CD4-positive, alpha-beta T cell treated with Interleukin-6 at 100 ng/mL for 8 hours (primary cell): Measurements from ENCODE around the gene ABCA13.
"Not testable (repeated sequence)": the region's sequence is repeated elsewhere in the genome, so short reads cannot be mapped to it uniquely, and the experiment has no call there.

Experiments used
- DNase-seq: peaks from one replicate; pipeline ENCODE4 v3.0.0-alpha.2; 2020; ENCODE audit warnings: mixed read lengths, low spot score

The ABCA13 gene

GRCh38 chr7:48176356-48176893 lies 5.2 kb downstream of the ABCA13 start:
- no peak for DNase-seq

- no peak for DNase-seq
These were observed 6.0 kb downstream of the ABCA13 start for GRCh38 chr7:48177271-48177670.

DNA sequence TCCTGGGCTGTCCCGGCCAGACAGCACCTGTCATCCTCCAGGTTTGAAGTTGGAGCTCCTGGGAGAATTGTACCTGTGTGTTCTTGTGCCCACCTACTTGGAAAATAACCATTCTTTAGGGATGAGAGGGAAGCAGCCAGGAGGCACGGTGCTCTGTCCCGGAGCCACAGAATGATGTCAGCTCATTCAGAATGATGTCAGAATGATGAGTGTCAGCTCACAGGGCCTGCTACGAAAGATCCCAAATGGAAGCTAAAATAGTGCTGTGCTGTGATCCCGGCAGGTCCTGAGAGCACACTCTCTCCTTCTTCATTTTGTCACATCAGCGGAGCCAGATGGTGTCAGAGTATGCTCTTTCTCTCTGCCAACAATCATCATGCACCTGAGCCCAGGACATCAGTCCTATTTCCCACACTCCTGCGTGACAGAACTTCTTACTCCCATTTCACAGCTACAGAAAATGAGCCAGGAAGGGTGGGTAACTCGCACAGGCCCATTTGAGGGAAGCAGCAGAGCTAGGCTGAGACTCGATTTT lies 8.3 kb downstream of the ABCA13 start:
- no peak for DNase-seq

- DNase-seq: no peak
These were observed 9.7 kb downstream of the ABCA13 start for GRCh38 chr7:48180981-48181380.

- no peak for DNase-seq
These were observed 11.6 kb downstream of the ABCA13 start for GRCh38 chr7:48182718-48183369.

DNA sequence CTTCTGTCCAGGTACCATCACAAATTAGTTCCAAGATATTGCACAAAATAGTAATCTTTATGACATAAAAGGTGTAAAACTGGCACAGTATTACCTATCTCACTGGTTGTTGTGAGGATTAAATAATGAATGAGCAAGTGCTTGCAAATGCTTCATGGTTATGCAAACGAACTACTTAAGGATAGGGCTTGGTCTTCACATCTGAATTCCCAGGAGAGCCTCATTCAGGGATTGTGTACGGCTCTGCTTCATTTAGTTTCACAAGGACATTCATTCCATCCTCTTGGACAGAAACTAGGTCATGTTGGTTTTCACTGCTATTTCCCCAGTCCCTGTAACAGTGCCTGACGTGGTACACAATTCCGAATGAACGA lies 12.1 kb downstream of the ABCA13 start:
- DNase-seq: no peak

GRCh38 chr7:48183965-48184364 lies 12.7 kb downstream of the ABCA13 start:
- DNase-seq: no peak

DNA sequence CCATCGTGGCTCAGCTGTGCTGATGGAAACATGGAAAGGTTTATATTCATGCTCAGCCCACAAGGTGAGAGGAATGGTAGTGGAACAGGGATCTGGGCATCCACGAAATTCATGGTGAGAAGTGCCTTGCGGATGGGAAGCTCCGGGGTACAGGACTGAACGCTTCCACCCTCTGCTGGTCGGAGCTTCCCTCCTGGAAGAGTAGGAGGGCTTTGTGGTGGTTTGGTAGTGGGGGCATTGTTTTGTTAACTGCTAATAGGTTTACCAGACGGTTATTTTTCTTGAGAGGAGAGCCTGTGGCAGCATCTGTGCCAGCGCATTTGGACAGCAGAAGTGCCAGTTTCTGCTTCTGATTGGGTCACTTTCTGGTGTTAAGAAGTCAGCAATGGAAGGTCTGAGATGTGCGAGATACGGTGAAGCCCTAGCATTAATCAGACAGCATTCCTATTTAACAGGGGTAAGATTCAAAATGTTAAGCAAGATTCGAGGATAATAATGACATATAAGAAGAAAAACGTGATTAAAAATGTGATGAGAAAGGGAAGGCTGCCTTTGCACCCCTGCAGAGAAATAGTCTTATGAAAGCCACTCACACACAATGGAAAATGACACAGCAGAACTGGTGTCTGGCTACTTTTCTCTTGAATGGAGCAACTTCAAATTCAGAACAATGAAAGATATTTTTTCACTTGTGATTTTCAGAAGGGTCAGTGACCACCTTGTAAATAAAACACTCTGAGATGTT lies 17.7 kb downstream of the ABCA13 start:
- DNase-seq: no peak

DNA sequence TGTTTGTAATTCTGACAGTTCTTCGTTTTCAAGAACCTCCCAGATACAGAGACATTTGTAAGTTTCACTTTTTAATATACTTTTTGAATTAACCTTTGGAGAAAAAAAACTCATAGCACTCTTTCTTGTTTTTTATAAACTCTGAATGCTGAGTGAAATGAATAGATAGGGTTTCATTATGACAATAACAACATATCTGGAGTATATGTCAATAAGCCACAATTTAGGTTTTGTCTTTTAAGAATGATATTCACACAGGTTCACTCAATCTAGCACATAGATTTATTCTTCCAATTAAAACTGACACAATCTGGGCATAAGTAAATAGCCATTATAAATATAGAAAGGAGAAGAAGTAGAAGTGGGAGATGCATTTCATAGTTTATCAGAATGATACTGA lies 21.7 kb downstream of the ABCA13 start:
- no peak for DNase-seq

DNA sequence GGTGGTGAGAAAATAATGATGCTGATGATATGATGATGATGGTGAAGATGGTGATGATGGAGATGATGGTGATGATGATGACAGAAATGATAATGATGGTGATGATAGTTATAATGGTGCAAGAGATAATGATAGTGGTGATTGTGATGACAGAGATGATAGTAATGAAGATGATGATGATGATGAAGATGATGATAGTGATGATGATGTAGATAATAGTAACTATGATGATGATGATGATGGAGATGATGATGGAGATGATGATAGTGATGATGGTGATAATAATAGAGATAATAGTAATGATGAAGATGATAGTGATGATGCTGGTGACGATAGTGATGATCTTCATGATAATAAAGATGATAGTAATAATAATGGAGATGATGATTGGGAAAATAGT lies 22.2 kb downstream of the ABCA13 start:
- DNase-seq: no peak

DNA sequence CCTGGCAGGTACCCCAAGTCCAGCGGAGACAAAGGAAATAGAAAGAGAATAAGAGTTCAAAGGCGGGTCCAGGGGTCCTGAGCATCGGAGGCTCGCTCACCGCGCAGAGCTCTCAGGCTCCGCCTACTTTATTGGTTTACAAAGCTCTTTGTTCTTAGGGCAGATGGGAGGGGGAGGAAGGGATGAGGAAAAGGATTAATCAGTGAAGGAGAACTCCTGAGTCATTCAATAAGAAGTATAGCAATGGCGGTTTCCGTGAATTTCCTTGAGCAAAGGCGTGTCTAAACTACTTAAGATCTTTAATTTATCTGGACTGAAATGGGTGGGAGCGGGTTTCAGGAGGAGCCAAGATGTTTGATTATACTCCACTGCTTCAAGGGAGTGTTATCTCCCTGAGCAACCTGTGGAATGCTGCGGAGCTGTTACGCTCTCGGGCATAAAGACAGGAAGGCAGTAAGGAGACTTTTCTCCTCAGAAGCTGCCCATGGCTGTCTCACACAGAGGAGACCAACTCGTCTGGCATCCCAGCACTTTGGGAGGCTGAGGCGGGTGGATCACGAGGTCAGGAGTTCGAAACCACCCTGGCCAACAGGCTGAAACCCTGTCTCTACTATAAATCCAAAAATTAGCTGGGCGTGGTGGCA lies 29.8 kb downstream of the ABCA13 start:
- DNase-seq: not testable (repeated sequence)

DNA sequence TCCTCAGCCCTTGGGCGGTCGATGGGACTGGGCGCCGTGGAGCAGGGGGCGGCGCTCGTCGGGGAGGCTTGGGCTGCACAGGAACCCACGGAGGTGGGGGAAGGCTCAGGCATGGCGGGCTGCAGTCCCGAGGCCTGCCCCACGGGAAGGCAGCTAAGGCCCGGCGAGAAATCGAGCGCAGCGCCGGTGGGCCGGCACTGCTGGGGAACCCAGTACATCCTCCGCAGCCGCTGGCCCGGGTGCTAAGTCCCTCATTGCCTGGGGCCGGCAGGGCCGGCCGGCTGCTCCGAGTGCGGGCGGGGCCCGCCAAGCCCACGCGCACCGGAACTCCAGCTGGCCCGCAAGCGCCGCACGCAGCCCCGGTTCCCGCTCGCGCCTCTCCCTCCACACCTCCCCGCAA lies 31.7 kb downstream of the ABCA13 start:
- DNase-seq: not testable (repeated sequence)

DNA sequence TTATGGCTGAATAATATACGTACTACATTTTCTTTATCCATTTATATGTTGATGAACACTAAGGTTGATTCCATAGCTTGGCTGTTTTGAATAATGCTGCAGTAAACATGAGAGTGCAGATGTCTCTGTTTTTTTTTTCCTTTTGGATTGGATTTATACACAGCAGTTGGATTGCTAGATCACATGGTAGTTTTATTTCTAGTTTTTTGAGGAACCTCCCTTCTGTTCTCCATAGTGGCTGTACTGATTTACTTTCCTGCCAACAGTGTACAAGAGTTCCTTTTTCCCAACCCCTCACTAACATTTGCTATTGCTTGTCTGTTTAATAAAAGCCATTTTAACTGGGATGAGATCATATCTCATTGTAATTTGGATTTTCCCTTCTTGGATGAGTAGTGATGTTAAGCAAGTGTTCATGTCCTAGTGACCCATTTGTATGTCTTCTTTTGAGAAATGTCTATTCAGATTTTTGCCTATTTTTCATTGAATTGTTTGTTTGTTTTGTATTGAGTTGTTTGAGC lies 36.0 kb downstream of the ABCA13 start:
- no peak for DNase-seq

DNA sequence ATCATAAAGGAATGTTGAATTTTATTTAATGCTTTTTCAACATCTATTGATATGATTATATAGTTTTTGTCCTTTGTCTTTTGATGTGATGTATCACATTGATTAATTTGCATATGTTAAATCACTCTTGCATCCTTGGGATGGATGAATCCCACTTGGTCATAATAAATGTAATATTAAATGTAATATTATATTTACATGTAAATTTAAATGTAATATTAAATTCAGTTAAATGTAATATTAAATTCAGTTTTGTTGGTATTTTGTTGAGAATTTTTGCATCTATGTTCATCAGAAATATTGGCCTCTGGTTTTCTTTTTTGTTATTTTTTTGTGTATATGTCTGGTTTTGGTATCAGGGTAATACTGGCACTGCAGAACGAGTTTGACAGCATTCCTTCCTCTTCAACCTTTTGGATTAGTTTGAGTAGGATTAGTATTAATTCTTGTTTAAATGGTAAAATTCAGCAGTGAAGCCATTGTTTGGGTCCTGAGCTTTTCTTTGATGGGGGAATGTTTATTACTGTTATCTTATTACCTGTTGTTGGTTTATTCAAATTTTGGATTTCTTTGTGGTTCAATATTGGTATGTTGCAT lies 37.8 kb downstream of the ABCA13 start:
- DNase-seq: no peak

DNA sequence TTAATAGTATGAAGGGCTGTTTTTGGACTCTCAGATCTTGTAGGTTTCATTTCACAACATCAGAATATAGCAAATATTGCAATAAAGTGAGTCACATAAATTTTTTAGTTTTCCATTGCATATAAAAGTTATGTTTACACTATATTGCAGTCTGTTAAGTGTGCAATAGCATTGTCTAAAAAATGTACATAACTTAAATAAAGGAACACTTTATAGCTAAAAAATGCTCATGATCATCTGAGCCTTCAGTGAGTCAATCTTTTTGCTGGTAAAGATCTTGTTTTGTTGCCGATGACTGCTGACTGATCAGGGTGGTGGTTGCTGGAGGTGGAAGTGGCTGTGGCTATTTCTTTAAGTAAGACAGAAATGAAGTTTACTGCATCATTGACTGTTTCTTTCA lies 42.0 kb downstream of the ABCA13 start:
- DNase-seq: no peak

GRCh38 chr7:48217266-48217665 lies 46.0 kb downstream of the ABCA13 start:
- DNase-seq: no peak

DNA sequence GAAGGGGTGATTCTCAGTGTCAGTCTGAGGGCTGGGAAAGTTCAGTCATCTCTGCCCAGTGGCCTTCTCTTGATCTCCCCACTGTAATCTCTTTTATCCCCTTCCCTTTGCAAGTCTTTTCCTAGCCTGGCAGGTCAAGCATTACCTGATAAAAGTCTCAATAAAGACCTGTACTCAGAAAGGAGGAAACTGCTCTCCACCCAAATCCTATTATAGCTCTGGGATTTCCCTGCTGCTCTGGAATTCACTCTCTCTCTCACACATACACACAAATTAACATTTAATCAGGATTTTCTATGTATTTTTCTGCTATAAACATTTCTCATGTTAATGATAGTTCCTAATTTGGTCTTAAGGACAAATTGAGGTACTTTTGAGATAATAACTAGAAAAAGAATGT lies 46.5 kb downstream of the ABCA13 start:
- no peak for DNase-seq

DNA sequence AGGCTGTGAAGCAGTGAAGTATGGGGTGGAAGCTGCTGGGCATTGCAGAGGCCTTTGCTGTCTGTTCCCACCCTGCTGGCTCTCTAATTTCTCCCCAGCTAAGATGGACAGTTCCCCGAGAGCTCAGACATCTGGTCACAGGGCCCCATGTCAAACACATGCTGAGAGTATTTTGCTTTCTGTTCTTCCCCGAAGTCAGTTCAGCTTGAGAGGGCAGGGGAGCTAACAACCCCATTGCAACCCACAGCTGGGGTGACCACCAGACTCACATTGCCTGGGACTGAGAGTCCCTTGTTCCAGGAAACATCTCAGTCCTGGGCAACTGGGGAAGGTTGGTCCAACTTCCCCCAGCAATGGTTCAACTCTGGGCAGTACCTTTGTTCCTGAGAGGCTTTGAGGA lies 52.8 kb downstream of the ABCA13 start:
- DNase-seq: no peak

DNA sequence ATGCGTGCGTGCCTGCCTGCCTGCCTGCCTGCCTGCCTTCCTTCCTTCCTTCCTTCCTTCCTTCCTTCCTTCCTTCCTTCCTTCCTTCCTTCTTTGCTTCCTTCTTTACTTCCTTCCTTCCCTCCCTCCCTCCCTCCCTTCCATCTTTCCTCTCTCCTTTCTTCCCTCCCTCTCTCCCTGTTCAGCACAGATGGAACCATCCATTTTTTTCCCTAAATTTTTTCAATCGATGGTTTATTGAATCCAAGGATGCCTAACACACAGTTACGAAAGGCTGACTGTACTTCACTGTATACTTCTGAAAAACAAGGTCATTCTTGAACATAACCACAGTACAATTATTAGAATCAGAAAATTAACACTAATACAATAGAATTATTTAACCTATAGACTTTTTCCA lies 53.8 kb downstream of the ABCA13 start:
- DNase-seq: no peak

DNA sequence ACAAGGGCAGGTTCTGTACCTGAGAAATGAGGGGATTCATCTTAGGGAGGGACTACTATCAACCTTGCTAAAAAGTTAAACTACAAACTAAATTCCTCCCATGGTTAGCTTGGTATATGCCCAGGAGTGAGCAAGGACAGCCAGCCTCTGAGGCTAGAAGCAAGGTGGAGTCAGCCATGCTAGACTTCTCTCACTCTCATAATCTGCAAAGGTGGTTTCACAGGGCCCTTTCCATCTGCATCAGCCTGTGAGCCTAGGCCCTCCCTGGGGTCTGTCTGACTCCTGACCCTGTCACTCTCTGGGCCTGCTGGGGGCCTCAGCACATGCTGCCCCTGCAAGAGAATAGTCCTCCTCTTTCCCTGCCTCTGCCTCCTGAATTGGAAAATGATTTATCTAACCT lies 66.1 kb downstream of the ABCA13 start:
- no peak for DNase-seq

DNA sequence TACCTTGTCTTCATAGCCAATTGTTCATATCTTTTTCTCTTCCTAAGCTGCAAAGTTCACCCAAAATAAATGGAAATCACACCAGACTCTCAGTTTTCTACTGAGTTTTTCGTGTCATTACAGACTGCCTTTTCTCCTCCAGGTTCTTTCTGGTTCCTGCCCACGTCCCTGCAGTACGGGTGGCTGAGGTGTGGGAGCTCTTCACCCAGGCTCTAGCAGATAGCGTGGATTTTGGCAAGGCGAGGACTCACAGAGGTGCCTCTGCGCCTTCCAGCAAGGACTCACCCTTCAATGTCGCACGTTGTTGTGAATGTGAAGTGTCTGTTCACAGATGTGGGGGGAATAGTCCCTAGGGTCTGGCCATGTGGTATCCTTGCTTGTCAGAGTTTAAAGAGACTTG lies 71.6 kb downstream of the ABCA13 start:
- no peak for DNase-seq

- DNase-seq: no peak
These were observed 73.6 kb downstream of the ABCA13 start for GRCh38 chr7:48244864-48245271.
